Left cardiac atrium (tissue), 4 donors: Measurements from ENCODE around the gene CAV1. TPM values are rescaled to one million over a fixed set of nuclear protein-coding genes. Genes with fewer than 3 reads are reported as not detected.

Source experiments
- ATAC-seq, 2 donors: fragments of 200-7000 bp; cut with Tn5 transposase; one replicate each; pipeline ENCODE4 v1.9.1; 2020; ENCODE audit warnings: mild to moderate bottlenecking in 2 of 2, moderate library complexity in 2 of 2
- DNase-seq: peaks from one replicate; pipeline ENCODE4 v3.0.0-alpha.2; 2020
- intact Hi-C, 2 donors: fragments of 100-400 bp; cut with DNase I; formaldehyde crosslinking; loops; one replicate each; pipeline versions ENCODE4 v1.14.1 to v1.15.1; 2022 to 2023
- total RNA-seq, 2 donors: library from RNA; stranded (reverse); fragmentation: NEBNext Ultra II Directional; extraction: Animal tissue kit (Norgen Biotek cat#: 25700); gene quantifications; one replicate each; pipeline ENCODE4 v1.2.1, GENCODE V29; 2021
- donor health status: DM: no; HTN: yes; CAD: no.
- donor health status: DM: no; HTN: yes; CAD: no; lungs with severe emphysema.
- donor health status: DM: yes; HTN: yes; CAD: no.
- donor health status: Dilated cardiomyopathy.

The CAV1 gene
- total RNA-seq, 2 donors from 2014 or later, result 423 to 465 TPM

- intact Hi-C loops, result loop anchor here (2.0 to 10.0 kb wide), 5 partner anchors 64 to 330 kb away; partner anchors contain the start of gene CAV1 (in 1 of the 2)
- ATAC-seq (peak; percentile 47 to 57), DNase-seq (no peak)
Observed at GRCh38 chr7:116588641-116589594, 64.1 kb downstream of the CAV1 start.

GRCh38 chr7:116591202-116592040, 66.6 kb downstream of the CAV1 start:
- ATAC-seq (peak in 1 of 2 donors; percentile 23), DNase-seq (no peak)
- intact Hi-C loops, result loop anchor here (2.0 to 10.0 kb wide), 3 partner anchors 81 to 417 kb away; partner anchors contain the start of gene MET (in 1 of the 2)

GRCh38 chr7:116592041-116592355, 67.2 kb downstream of the CAV1 start:
- intact Hi-C loops, result loop anchor here (2.0 to 10.0 kb wide), 3 partner anchors 80 to 417 kb away; partner anchors contain the start of gene MET (in 1 of the 2)
- no peak for ATAC-seq
- DNase-seq, result no peak

GRCh38 chr7:116592445-116592844, 67.6 kb downstream of the CAV1 start:
- intact Hi-C loops, result loop anchor here (2.0 to 10.0 kb wide), 3 partner anchors 80 to 418 kb away; partner anchors contain the start of gene MET (in 1 of the 2)
- peak; percentile 45 for DNase-seq
- peak; percentile 77 to 92 for ATAC-seq

- intact Hi-C loops, result loop anchor here (2.0 to 10.0 kb wide), 3 partner anchors 79 to 419 kb away; partner anchors contain the start of gene MET (in 1 of the 2)
- ATAC-seq, result no peak
- no peak for DNase-seq
Observed at GRCh38 chr7:116593359-116594075, 68.7 kb downstream of the CAV1 start.

DNA sequence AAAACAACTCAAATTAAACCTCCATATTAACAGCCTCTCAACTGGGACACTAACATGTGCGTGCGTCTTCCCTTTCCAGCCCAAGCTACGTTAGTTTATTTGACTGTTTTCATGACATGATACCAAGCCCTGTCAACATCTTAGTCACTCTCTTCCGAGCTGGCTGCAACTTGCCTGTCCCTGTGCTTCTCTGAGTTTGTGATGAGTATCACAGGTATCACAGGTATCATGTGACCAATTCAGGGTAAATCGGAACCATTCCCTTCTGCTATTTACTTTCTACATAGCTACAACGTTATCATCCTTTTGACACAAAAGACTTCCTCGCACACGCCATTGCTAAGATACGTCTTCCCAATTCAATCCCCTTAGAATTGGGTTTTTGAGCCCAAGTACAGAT, 70.2 kb downstream of the CAV1 start:
- intact Hi-C loops, result loop anchor here in 1 of 2 donors (5.0 to 10.0 kb wide), 2 partner anchors 212 to 420 kb away; no protein-coding TSS in a partner anchor
- DNase-seq (no peak), ATAC-seq (no peak)

GRCh38 chr7:116597384-116597783, 72.5 kb downstream of the CAV1 start:
- ATAC-seq, result no peak
- intact Hi-C loops, result loop anchor here in 1 of 2 donors (5.0 to 10.0 kb wide), 2 partner anchors 210 to 423 kb away; no protein-coding TSS in a partner anchor
- DNase-seq, result no peak

- intact Hi-C loops, result loop anchor here in 1 of 2 donors (5.0 to 10.0 kb wide), 2 partner anchors 209 to 423 kb away; no protein-coding TSS in a partner anchor
- peak in 1 of 2 donors; percentile 38 for ATAC-seq
- no peak for DNase-seq
Observed at GRCh38 chr7:116598278-116598677, 73.4 kb downstream of the CAV1 start.

DNA sequence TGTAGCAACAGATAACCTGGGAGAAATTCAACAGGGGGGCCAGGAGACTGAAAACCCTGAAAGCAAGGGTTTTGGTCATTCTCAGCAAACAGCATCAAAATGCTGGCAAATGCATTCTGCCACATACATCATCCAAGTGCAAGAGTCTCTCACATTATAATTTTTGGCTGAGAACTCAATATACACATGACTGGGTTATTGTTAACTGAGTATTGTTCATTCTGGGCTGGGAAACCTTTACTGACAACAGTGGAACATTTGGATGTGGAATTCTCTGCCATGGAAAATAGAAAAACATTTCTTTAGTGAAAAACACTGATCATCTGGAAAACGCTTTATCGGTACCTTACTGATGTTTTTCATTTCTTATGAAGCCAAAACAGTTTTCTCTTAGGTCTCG, 74.0 kb downstream of the CAV1 start:
- no peak for ATAC-seq
- intact Hi-C loops, result loop anchor here in 1 of 2 donors (5.0 to 10.0 kb wide), 2 partner anchors 208 to 424 kb away; no protein-coding TSS in a partner anchor
- no peak for DNase-seq

GRCh38 chr7:116601426-116601825, 76.6 kb downstream of the CAV1 start:
- DNase-seq (no peak), ATAC-seq (no peak)
- intact Hi-C loops, result no loop called here

- intact Hi-C loops, result no loop called here
- ATAC-seq (no peak), DNase-seq (no peak)
Observed at GRCh38 chr7:116607299-116607698, 82.5 kb downstream of the CAV1 start.

DNA sequence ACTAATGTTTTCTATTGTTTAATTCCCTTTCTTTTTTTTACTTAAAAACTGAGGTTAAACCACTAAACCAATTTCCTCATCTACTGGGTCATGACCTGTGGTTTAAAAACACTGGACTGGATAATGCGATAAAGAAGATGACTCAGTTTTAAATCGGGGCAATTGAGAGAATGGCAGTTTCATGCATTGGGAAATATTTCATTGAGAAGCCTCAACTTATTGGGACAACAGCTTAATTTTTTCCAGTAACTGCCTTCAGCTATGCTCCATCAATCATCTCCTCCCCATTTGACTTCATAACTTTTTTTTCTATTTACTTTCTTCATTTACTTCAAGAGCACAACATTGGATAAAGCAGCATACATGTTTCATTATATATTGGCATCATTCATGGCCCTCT, 85.4 kb downstream of the CAV1 start:
- DNase-seq (no peak), ATAC-seq (no peak)
- intact Hi-C loops, result no loop called here

DNA sequence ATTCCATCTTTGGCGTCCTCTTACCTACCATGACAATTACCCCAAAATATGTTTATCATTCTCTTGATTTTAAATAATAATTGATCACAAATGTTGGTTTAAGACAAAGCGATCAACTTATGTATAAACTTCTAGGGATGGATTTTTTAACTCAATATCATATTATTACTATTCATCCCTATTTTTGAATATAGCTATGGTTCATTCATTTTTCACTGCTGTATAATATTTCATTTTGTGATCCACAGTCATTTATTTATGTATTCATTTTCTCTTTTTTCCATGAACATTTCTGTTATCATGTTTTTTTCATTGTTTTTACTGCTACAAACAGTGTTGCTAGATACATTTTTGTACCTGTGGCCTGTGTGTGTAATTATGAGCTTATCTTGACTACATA, 85.9 kb downstream of the CAV1 start:
- no peak for DNase-seq
- intact Hi-C loops, result no loop called here
- ATAC-seq, result no peak

Other genes starting within 250 kb of the CAV1 start
- gene CAV2, start 25.3 kb upstream of the CAV1 start, total RNA-seq, result 100 to 1,000 TPM; 167 to 244 TPM
- 10 to 100 TPM; 15.7 to 16.7 TPM for gene MET, start 147.2 kb downstream of the CAV1 start, total RNA-seq